Thoracic aorta (tissue), 2 donors: ENCODE measurements around the gene CTBP2. TPM values are rescaled to one million over a fixed set of nuclear protein-coding genes. Genes with fewer than 3 reads are reported as not detected.

Experiments
- ATAC-seq: fragments of 150-250 bp; one replicate; pipeline ENCODE4 v1.8.0; 2017; ENCODE audit warnings: low read depth; ENCODE audit not compliant: insufficient number of reproducible peaks, low FRiP score
- DNase-seq: peaks from one replicate; pipeline ENCODE4 v3.0.0-alpha.2; 2020; ENCODE audit warnings: low spot score
- H3K27ac ChIP-seq, 2 donors: fragments of 200-600 bp; sonication (generic); 1 replicate in 1 of 2; 2 replicates in 1 of 2; pipeline ENCODE4 v1.5.1; 2016; ENCODE audit warnings: mild to moderate bottlenecking in 2 of 2, moderate library complexity in 2 of 2
- H3K27me3 ChIP-seq: fragments of 200-600 bp; sonication (generic); replicated peaks from 2 replicates; pipeline ENCODE4 v1.6.0; 2016; ENCODE audit warnings: mild to moderate bottlenecking; ENCODE audit not compliant: insufficient read depth
- H3K36me3 ChIP-seq: fragments of 200-600 bp; sonication (generic); one replicate; pipeline ENCODE4 v1.5.1; 2016
- H3K4me1 ChIP-seq, 2 donors: fragments of 200-600 bp; sonication (generic); 1 replicate in 1 of 2; 2 replicates in 1 of 2; pipeline versions ENCODE4 v1.5.1 to v1.6.0; 2016; ENCODE audit warnings: low read depth in 2 of 2, mild to moderate bottlenecking in 1 of 2; ENCODE audit not compliant: control insufficient read depth in 1 of 2
- H3K4me3 ChIP-seq: fragments of 200-600 bp; sonication (generic); 2 replicates; pipeline ENCODE4 v1.5.1; 2016; ENCODE audit warnings: mild to moderate bottlenecking
- H3K9me3 ChIP-seq: fragments of 200-600 bp; sonication (generic); 2 replicates; pipeline ENCODE4 v1.5.1; 2016
- CTCF ChIP-seq: fragments of 200-600 bp; sonication (generic); IDR thresholded peaks from one replicate; pipeline ENCODE4 v1.5.1; 2019; ENCODE audit warnings: antibody characterized with exemption
- total RNA-seq, 2 donors: library from RNA; depleted of rRNA; stranded (reverse); fragments of >200 nt; gene quantifications; one replicate each; pipeline versions ENCODE4 v1.1.0 to v1.2.3, GENCODE V29; 2016

The CTBP2 gene
- total RNA-seq, 2 donors from 2014 or later, result 62.8 to 80.6 TPM

- H3K27ac ChIP-seq, result peak overlapping the region; percentile 93 to 97
- no peak for DNase-seq
- H3K4me1 ChIP-seq, result peaks cover 20 to 85% of the 10 kb centered on the region in 2 donors
- H3K4me3 ChIP-seq, result no peak overlapping the region
- TF ChIP-seq CTCF, result no peak
- H3K27me3 ChIP-seq, result no peaks in the 10 kb centered on the region
- H3K9me3 ChIP-seq, result no peaks in the 10 kb centered on the region
- no peak for ATAC-seq
- H3K36me3 ChIP-seq, result peaks cover 6% of the 10 kb centered on the region
Measured at GRCh38 chr10:125009661-125010161, 150.7 kb downstream of the CTBP2 start.

- peaks cover 17 to 78% of the 10 kb centered on the region in 2 donors for H3K4me1 ChIP-seq
- ATAC-seq (no peak), DNase-seq (no peak)
- peaks cover 6% of the 10 kb centered on the region for H3K36me3 ChIP-seq
- no peak overlapping the region for H3K4me3 ChIP-seq
- no peaks in the 10 kb centered on the region for H3K27me3 ChIP-seq
- H3K9me3 ChIP-seq, result no peaks in the 10 kb centered on the region
- TF ChIP-seq CTCF, result no peak
- H3K27ac ChIP-seq, result peak overlapping the region; percentile 93 to 97
Measured at GRCh38 chr10:125008689-125009638, 151.4 kb downstream of the CTBP2 start.

GRCh38 chr10:125007436-125007835 lies 152.9 kb downstream of the CTBP2 start:
- Histone ChIP-seq H3K27ac (peak overlapping the region in 1 of 2 donors; percentile 34), H3K4me1 (peaks cover 13 to 72% of the 10 kb centered on the region in 2 donors), H3K36me3 (peaks cover 6% of the 10 kb centered on the region), H3K27me3 (no peaks in the 10 kb centered on the region), H3K9me3 (no peaks in the 10 kb centered on the region), H3K4me3 (no peak overlapping the region)
- no peak for TF ChIP-seq CTCF
- ATAC-seq, result no peak
- no peak for DNase-seq

GRCh38 chr10:125006921-125007426 lies 153.4 kb downstream of the CTBP2 start:
- TF ChIP-seq CTCF, result no peak
- peaks cover 14 to 72% of the 10 kb centered on the region in 2 donors for H3K4me1 ChIP-seq
- no peaks in the 10 kb centered on the region for H3K9me3 ChIP-seq
- no peaks in the 10 kb centered on the region for H3K27me3 ChIP-seq
- H3K27ac ChIP-seq, result peak overlapping the region in 1 of 2 donors; percentile 27
- ATAC-seq (no peak), DNase-seq (no peak)
- no peak overlapping the region for H3K4me3 ChIP-seq
- H3K36me3 ChIP-seq, result peaks cover 6% of the 10 kb centered on the region

- Histone ChIP-seq H3K9me3 (no peaks in the 10 kb centered on the region), H3K27ac (peak overlapping the region in 1 of 2 donors; percentile 27), H3K4me3 (no peak overlapping the region), H3K4me1 (peaks cover 19 to 72% of the 10 kb centered on the region in 2 donors), H3K36me3 (peaks cover 6% of the 10 kb centered on the region), H3K27me3 (no peaks in the 10 kb centered on the region)
- DNase-seq (no peak), ATAC-seq (no peak)
- no peak for TF ChIP-seq CTCF
Measured at GRCh38 chr10:125006188-125006680, 154.1 kb downstream of the CTBP2 start.
